HCT116 (cell line): ENCODE results near the gene RABGGTA. TPM values are rescaled to one million over a fixed set of nuclear protein-coding genes. Genes with fewer than 3 reads are reported as not detected.
"Not testable (repeated sequence)": the region's sequence is repeated elsewhere in the genome, so short reads cannot be mapped to it uniquely, and the experiment has no call there.

Source experiments
- ATAC-seq: fragments of 200-7000 bp; cut with Tn5 transposase; 2 replicates; pipeline ENCODE4 v1.9.1; 2020; ENCODE audit warnings: mild to moderate bottlenecking, moderate library complexity
- BruUV-seq: library from RNA; stranded (reverse); fragments of 400-500 nt; replicated peaks from 2 replicates; lab custom pipeline; 2021; lab: Mats Ljungman, UMichigan
- CTCF ChIA-PET: fragments of 300-600 bp; sonication (Branson Sonifier 250); formaldehyde crosslinking; loops from one replicate; lab custom pipeline; 2021; ENCODE audit warnings: antibody characterized with exemption; lab: Charles Lee
- POLR2A ChIA-PET: fragments of 300-600, 350-600 bp; sonication (Branson Sonifier 250); formaldehyde crosslinking; loops from one replicate; lab custom pipeline; 2021; ENCODE audit warnings: antibody characterized with exemption; lab: Charles Lee
- RAD21 ChIA-PET, 2 experiments: fragments of 300-600 bp; sonication (Branson Sonifier 250); formaldehyde crosslinking; loops; one replicate each; lab custom pipeline; 2023; ENCODE audit warnings: low total read pairs in 2 of 2; ENCODE audit not compliant: uncharacterized antibody in 2 of 2, unreplicated experiment in 2 of 2, low non-redundant PET in 1 of 2; lab: Charles Lee
- DNase-seq: peaks from one replicate; pipeline ENCODE4 v3.0.0-alpha.2; 2010; ENCODE audit warnings: low read depth, low spot score
- H2AFZ ChIP-seq: fragments of 200-600 bp; shearing (Covaris generic), sonication (generic); 2 replicates; pipeline ENCODE4 v1.6.1; 2017; ENCODE audit warnings: low read depth, mixed run types, mixed read lengths, antibody characterized with exemption, low read length; ENCODE audit not compliant: poor library complexity, severe bottlenecking
- H3K27ac ChIP-seq: 2 replicates; pipeline ENCODE4 v1.5.1; 2012; ENCODE audit warnings: low read depth, low read length
- H3K27me3 ChIP-seq: fragments of 200-600 bp; sonication (generic); 2 replicates; pipeline ENCODE4 v1.6.1; 2016; ENCODE audit warnings: mixed run types, low read length, mixed read lengths; ENCODE audit not compliant: insufficient read depth
- H3K36me3 ChIP-seq, 2 experiments: fragments of 200-500 bp in 1 of 2; fragments of 200-600 bp in 1 of 2; sonication (Bioruptor generic) in 1 of 2; sonication (generic) in 1 of 2; 2 replicates each; pipeline versions ENCODE4 v1.5.1 to v1.6.1; 2014 to 2016; ENCODE audit warnings: low read length in 2 of 2, inconsistent platforms in 1 of 2, mixed read lengths in 1 of 2, mixed run types in 1 of 2; ENCODE audit not compliant: insufficient read depth in 2 of 2, control insufficient read depth in 1 of 2
- H3K4me1 ChIP-seq, 2 experiments: fragments of 200-600 bp in 1 of 2; sonication (generic) in 1 of 2; 2 replicates each; pipeline versions ENCODE4 v1.5.1 to v1.6.1; 2012 to 2017; ENCODE audit warnings: low read length in 2 of 2, inconsistent platforms in 1 of 2, mild to moderate bottlenecking in 1 of 2, mixed read lengths in 1 of 2, mixed run types in 1 of 2, moderate library complexity in 1 of 2; ENCODE audit not compliant: insufficient read depth in 2 of 2, control insufficient read depth in 1 of 2
- H3K4me2 ChIP-seq: fragments of 200-600 bp; sonication (generic); 2 replicates; pipeline ENCODE4 v1.6.1; 2017; ENCODE audit warnings: mixed run types, low read length, mixed read lengths
- H3K4me3 ChIP-seq, 2 experiments: fragments of 200-600 bp in 1 of 2; sonication (generic) in 1 of 2; replicated peaks in 1 of 2; 2 replicates each; pipeline ENCODE4 v1.5.1; 2011 to 2016; ENCODE audit warnings: low read length in 2 of 2, control low read depth in 1 of 2, low read depth in 1 of 2, mild to moderate bottlenecking in 1 of 2, mixed read lengths in 1 of 2, mixed run types in 1 of 2
- H3K79me2 ChIP-seq: fragments of 200-600 bp; sonication (generic); 2 replicates; pipeline ENCODE4 v1.6.1; 2017; ENCODE audit warnings: mild to moderate bottlenecking, mixed run types, low read length, moderate library complexity, mixed read lengths; ENCODE audit not compliant: insufficient read depth
- H3K9ac ChIP-seq: fragments of 200-600 bp; sonication (generic); 2 replicates; pipeline ENCODE4 v1.6.1; 2016; ENCODE audit warnings: low read length, mixed read lengths
- H3K9me2 ChIP-seq: fragments of 200-600 bp; sonication (generic), shearing (Covaris generic); 2 replicates; pipeline ENCODE4 v1.6.1; 2017; ENCODE audit warnings: mixed run types, mild to moderate bottlenecking, moderate library complexity; ENCODE audit not compliant: insufficient read depth
- H3K9me3 ChIP-seq, 2 experiments: fragments of 200-500 bp in 1 of 2; fragments of 200-600 bp in 1 of 2; sonication (Bioruptor generic) in 1 of 2; sonication (generic) in 1 of 2; 2 replicates each; pipeline ENCODE4 v1.6.1; 2014 to 2017; ENCODE audit warnings: low read length in 2 of 2, mixed read lengths in 2 of 2, inconsistent platforms in 1 of 2, low read depth in 1 of 2, mild to moderate bottlenecking in 1 of 2, mixed run types in 1 of 2, moderate library complexity in 1 of 2; ENCODE audit not compliant: control insufficient read depth in 1 of 2, insufficient read depth in 1 of 2
- H4K20me1 ChIP-seq: fragments of 200-600 bp; sonication (generic), shearing (Covaris generic); 2 replicates; pipeline ENCODE4 v1.6.1; 2017; ENCODE audit warnings: mixed run types, mild to moderate bottlenecking, moderate library complexity; ENCODE audit not compliant: insufficient read depth
- CBX3 ChIP-seq: IDR thresholded peaks from 2 replicates; pipeline ENCODE4 v1.6.1; 2012; ENCODE audit warnings: low read depth
- EGR1 ChIP-seq: IDR thresholded peaks from 2 replicates; pipeline ENCODE4 v1.6.1; 2012; ENCODE audit warnings: low read depth
- ELF1 ChIP-seq: IDR thresholded peaks from 2 replicates; pipeline ENCODE4 v1.6.1; 2012; ENCODE audit warnings: low read depth, borderline replicate concordance
- EZH2 ChIP-seq: fragments of 200-600 bp; sonication (generic); IDR thresholded peaks from 2 replicates; pipeline ENCODE4 v1.6.1; 2017; ENCODE audit warnings: antibody characterized with exemption, mixed run types
- EZH2phosphoT487 ChIP-seq: fragments of 200-600 bp; IDR thresholded peaks from 2 replicates; pipeline ENCODE4 v1.6.1; 2018; ENCODE audit warnings: antibody characterized with exemption, borderline replicate concordance
- MAX ChIP-seq: IDR thresholded peaks from 2 replicates; pipeline ENCODE4 v1.6.1; 2012
- POLR2A ChIP-seq: IDR thresholded peaks from 2 replicates; pipeline ENCODE4 v1.7.0; 2011; ENCODE audit warnings: borderline replicate concordance; ENCODE audit not compliant: insufficient read depth, insufficient read length; ENCODE audit errors: extremely low read depth
- POLR2AphosphoS5 ChIP-seq: IDR thresholded peaks from 2 replicates; pipeline ENCODE4 v1.6.1; 2011; ENCODE audit warnings: mild to moderate bottlenecking, low read depth, low read length, moderate library complexity
- RAD21 ChIP-seq: IDR thresholded peaks from 2 replicates; pipeline ENCODE4 v1.6.1; 2012; ENCODE audit warnings: low read depth, mild to moderate bottlenecking
- REST ChIP-seq: IDR thresholded peaks from 2 replicates; pipeline ENCODE4 v1.6.1; 2012; ENCODE audit warnings: low read depth
- SP1 ChIP-seq: IDR thresholded peaks from 2 replicates; pipeline ENCODE4 v1.6.1; 2012; ENCODE audit warnings: low read depth
- TCF7L2 ChIP-seq: IDR thresholded peaks from 2 replicates; pipeline ENCODE4 v1.7.0; 2011; ENCODE audit warnings: borderline replicate concordance, inconsistent platforms; ENCODE audit not compliant: insufficient read depth, insufficient read length; ENCODE audit errors: extremely low read depth
- YY1 ChIP-seq: IDR thresholded peaks from 2 replicates; pipeline ENCODE4 v1.6.1; 2011; ENCODE audit warnings: low read length, low read depth, moderate library complexity, mild to moderate bottlenecking; ENCODE audit not compliant: insufficient replicate concordance; ENCODE audit errors: extremely low read depth
- ZBTB33 ChIP-seq: IDR thresholded peaks from 2 replicates; pipeline ENCODE4 v1.6.1; 2011; ENCODE audit warnings: mild to moderate bottlenecking, low read length, moderate library complexity; ENCODE audit not compliant: insufficient replicate concordance; ENCODE audit errors: extremely low read depth
- ZNF274 ChIP-seq: fragments of 200-500 bp; sonication (Bioruptor generic); IDR thresholded peaks from 2 replicates; pipeline ENCODE4 v1.6.1; 2014; ENCODE audit warnings: mild to moderate bottlenecking, low read depth, low read length, inconsistent platforms
- intact Hi-C: fragments of 100-400 bp; cut with micrococcal nuclease; formaldehyde crosslinking; loops from 2 replicates; pipeline ENCODE4 v1.10.0; 2022
- total RNA-seq: library from RNA; stranded (reverse); gene quantifications from one replicate; pipeline ENCODE4 v1.2.1, GENCODE V29; 2021; ENCODE audit not compliant: unreplicated experiment

Gene RABGGTA
- total RNA-seq, 1 experiment from 2014 or later = 40.8 TPM

- H3K9me3 ChIP-seq, H3K4me2 ChIP-seq, H2AFZ ChIP-seq, H3K27ac ChIP-seq, CTCF ChIA-PET, POLR2A ChIA-PET, H4K20me1 ChIP-seq, DNase-seq, H3K27me3 ChIP-seq, H3K4me3 ChIP-seq, H3K9ac ChIP-seq, BruUV-seq, H3K36me3 ChIP-seq, ATAC-seq, RAD21 ChIA-PET, H3K9me2 ChIP-seq: not testable (repeated sequence)
- Histone ChIP-seq H3K79me2 (peaks cover 35% of the 10 kb centered on the region), H3K4me1 (peaks cover 22 to 29% of the 10 kb centered on the region in 2 experiments)
- intact Hi-C loops = loop anchor here (1.0 to 10.0 kb wide), 3 partner anchors 16 to 218 kb away; partner anchors contain the start of genes GMPR2 and NEDD8
These were observed 54.5 kb downstream of the RABGGTA start for GRCh38 chr14:24216876-24217275.

DNA sequence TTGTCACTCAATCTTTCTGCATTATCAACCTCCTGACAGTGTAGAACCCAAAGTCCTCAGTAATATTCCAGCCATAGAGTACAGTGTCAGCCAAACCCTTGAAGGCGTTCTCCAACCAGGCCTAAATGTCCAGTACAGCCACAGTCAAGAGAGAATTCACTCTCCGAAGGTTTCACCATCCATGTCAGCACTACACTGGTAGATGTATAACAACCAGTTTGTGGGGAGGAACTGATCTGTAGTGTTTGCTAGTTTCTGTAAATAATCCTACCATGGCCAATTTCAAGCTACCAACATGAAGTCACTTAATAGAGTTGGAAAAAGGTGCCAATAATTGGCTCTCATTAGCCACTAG is 55.1 kb downstream of the RABGGTA start:
- H4K20me1 ChIP-seq = no peaks in the 10 kb centered on the region
- DNase-seq = no peak
- peaks cover 34% of the 10 kb centered on the region for H3K79me2 ChIP-seq
- intact Hi-C loops = loop anchor here (1.0 to 10.0 kb wide), 3 partner anchors 16 to 218 kb away; partner anchors contain the start of genes GMPR2 and NEDD8
- peaks cover 0 to 2% of the 10 kb centered on the region in 2 experiments; a peak in 1 of 4 replicates for H3K36me3 ChIP-seq
- no peaks in the 10 kb centered on the region for H3K9me3 ChIP-seq
- no peak overlapping the region for H2AFZ ChIP-seq
- ChIA-PET CTCF (interaction anchor here (0.9 to 1.5 kb wide), 5 partner anchors 12 to 83 kb away, joined by 3 to 10 read pairs (median 4); partner anchors contain the start of genes DHRS1, IRF9, NOP9 and RABGGTA), RAD21 (no interaction called here), POLR2A (interaction anchor here (1.1 to 1.2 kb wide), 2 partner anchors 12 to 26 kb away, joined by 3 to 6 read pairs; partner anchors contain the start of gene TINF2)
- peak overlapping the region; percentile 77 for H3K9ac ChIP-seq
- H3K27ac ChIP-seq = peak overlapping the region; percentile 88
- no peaks in the 10 kb centered on the region for H3K27me3 ChIP-seq
- H3K4me3 ChIP-seq = peak overlapping the region; percentile 87 to 97
- H3K9me2 ChIP-seq = no peaks in the 10 kb centered on the region
- no TSS peak for BruUV-seq
- H3K4me1 ChIP-seq = peaks cover 22 to 29% of the 10 kb centered on the region in 2 experiments
- ATAC-seq = no peak
- peak overlapping the region; percentile 87 for H3K4me2 ChIP-seq
- TF ChIP-seq EZH2phosphoT487 = no peak
- TF ChIP-seq YY1 = no peak
- TF ChIP-seq ELF1 = no peak
- no peak for TF ChIP-seq RAD21
- no peak for TF ChIP-seq REST
- no peak for TF ChIP-seq EZH2
- no peak for TF ChIP-seq EGR1
- TF ChIP-seq ZNF274 = no peak
- TF ChIP-seq SP1 = no peak
- TF ChIP-seq CBX3 = no peak
- TF ChIP-seq POLR2A = no peak
- no peak for TF ChIP-seq TCF7L2
- no peak for TF ChIP-seq ZBTB33
- TF ChIP-seq POLR2AphosphoS5 = no peak
- TF ChIP-seq MAX = no peak
